Suprapubic skin (tissue), 3 donors: ENCODE measurements around the gene GALNT18.

ENCODE experiments used
- CTCF ChIP-seq, 2 donors: fragments of 200-600 bp in 1 of 2; fragments of 450-650 bp in 1 of 2; sonication (generic) in 1 of 2; IDR thresholded peaks; one replicate each; pipeline ENCODE4 v1.5.1; 2016 to 2019; ENCODE audit warnings: antibody characterized with exemption in 2 of 2, mild to moderate bottlenecking in 1 of 2, moderate library complexity in 1 of 2
- POLR2AphosphoS5 ChIP-seq, 3 donors: sonication (generic); formaldehyde crosslinking; IDR thresholded peaks; one replicate each; pipeline ENCODE4 v1.6.1; 2017; ENCODE audit warnings: antibody characterized with exemption in 3 of 3

- TF ChIP-seq CTCF (IDR thresholded peaks at IDR 0.05) (no peak), POLR2AphosphoS5 (IDR thresholded peaks at IDR 0.05) (no peak)
These were observed 127.5 kb downstream of the GALNT18 start for GRCh38 chr11:11494348-11494747.
